GM18507 (cell line): Measurements from ENCODE around the gene RESP18.
A peak's percentile ranks its signal among the peaks of the same experiment; 100 is the strongest.

Source experiments
- DNase-seq: peaks from one replicate; pipeline ENCODE4 v3.0.0; 2011; ENCODE audit warnings: low read depth; ENCODE audit not compliant: insufficient read length; ENCODE audit errors: extremely low spot score
- FAIRE-seq: peaks from 2 replicates; lab custom pipeline; 2011; peaks lifted over from hg19 to GRCh38; lab: Jason Lieb, UNC

RESP18 gene

DNA sequence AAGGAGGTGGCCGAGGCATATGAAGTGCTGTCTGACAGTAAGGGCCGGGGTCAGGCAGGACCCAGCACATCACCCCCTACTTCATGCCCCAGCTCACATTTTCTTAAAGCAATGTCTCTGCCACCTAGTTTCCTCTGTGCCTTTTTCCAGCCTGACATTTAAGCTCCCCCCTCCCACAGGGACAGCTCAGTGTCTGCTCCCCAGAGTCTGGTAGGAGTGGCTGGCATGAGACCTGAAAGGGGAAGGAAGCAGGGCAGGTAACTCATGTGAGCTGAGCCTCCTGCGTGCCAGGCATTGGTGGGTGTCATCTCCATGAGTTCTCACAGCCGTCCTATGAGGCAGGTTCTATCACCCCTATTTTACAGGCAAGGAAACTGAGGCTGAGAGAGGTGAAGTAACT lies 51.9 kb downstream of the RESP18 start:
- no peak for FAIRE-seq
- no peak for DNase-seq

DNA sequence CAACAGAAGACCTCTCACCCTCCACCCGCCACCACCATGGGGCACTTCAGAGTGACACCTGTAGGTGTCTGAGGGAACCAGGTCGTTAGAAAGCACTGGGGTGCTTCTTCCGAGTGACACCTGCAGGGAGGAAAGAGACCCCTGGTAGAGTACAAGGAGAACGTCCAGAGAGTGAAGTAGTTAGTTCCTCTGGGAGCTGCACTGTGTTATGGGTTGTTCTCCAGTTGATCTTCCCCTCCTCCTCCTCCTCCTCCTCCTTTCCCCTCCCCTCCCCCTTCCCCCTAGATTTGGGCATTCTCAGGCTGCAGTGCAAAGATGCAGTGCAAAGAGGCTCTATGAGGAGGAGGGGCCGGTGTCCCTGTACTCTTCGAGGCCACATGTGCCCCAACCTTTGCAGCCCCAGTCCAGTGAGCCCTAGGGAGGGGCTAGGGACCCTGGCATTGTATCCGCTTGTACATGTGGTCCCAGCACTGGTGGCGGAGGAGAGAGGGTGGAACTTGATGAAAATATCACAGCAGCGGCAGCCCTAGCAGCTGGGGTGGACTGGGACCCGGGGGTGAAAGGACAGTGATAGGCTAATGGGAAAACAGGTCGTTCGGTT lies 52.5 kb downstream of the RESP18 start:
- no peak for DNase-seq
- FAIRE-seq = peak; percentile 77

DNA sequence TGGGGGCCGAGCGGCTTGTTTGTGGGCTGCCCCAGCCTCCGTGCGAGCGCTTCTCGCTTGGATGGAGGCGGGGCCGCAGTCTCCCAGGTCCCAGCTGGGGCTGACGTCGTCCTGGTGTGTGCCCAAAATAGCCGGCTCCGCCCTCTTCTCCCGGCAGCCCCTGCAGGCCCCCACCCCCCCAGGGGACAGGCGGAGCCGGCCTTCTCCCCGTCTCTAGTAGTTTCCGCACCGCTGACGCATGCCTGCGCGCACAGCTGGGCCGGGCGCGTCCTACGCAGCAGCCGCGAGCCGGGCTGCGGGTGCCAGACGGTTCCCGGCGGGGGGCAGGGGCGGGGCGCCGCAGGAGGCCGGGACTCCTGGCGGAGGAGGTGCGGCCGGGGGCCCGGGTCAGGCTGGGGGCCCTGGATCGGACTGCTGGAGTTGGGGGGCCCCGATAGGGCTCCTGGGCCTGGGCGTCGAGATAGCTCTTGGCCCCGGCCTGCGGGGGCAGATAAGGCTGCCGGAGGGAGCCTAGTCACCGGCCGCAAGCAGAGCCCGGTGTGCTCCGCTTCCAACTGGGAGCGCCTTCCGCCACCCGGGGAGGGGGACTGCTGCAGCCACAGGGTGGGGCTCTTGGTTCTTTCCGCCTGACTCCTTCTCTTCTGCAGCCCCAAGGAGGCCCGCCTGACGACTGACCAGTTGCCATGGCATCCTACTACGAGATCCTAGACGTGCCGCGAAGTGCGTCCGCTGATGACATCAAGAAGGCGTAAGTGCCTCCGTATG lies 53.2 kb downstream of the RESP18 start, which contains the start of gene DNAJB2:
TSS of gene DNAJB2 (plus strand) at position 216 of the 765 bp plus-strand sequence. CDS start at position 684, 468 bp downstream.
- FAIRE-seq (peak; percentile 97), DNase-seq (peak; percentile 100)

DNA sequence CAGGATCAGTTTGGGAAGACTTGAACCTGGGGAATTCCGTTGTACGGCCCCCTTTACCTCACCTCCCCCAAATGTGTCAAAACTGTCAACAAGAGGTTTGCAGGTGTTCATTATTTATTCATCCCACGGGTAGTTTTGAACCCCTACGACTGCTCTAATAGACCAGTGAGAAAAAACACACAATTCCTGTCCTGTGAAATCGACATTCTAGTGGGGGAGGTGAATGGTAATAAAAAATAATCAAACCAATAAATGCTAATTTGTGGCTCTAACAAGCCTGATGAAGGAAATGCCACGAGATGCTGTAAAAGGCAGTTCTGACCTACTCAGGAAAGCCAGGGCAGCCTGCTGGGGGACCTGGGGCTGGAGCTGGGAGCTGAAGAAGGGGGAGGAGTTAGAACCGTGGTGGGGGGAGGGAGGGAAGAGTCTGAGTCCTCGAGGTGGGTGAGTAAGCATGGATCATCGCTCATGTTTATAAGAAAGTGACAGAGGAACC lies 53.8 kb downstream of the RESP18 start:
- no peak for DNase-seq
- no peak for FAIRE-seq

DNA sequence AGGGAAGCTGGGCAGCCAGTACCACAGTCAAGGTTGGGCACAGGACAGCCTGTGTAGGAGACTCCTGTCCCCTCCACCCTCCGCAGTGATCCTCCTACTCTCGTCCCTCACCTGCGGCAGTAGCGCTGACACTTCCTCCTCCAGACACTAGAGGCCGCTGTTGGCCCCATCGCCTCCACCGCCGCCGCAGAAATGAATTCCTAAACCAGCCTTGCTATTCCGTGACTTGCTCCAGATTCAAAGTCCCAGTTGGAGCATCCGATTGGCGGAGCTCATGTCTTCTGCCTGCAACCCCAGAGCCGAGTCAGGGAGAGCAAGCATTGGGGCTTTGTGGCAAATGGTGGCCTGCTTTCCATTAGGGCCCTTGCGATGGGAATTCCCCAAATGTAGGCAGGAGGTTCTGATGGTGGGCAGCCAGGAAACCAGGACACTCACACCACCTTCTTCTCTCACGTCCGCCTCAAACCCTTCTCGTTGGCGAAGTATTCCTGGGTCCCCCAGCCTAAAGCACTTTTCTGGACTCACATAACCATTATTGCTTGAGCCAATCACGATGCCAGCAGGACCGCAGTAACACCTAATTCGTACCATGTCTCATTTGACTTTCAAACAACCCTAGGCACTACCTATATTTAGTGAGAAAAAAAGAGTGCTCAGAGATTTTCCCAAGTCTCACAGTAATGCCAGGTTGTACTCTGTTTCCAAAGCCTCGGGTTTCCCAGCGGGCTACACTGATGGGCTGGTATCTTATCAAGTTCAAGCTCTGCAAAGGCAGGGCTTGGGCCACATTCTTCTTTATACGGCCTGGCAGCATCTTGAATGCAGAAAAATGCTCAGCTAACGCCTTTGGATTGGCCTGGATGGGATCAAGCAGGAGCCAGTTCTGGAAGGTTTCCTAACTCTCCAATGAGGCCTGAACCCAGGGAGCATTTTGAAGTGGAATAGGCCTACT lies 54.6 kb downstream of the RESP18 start:
- DNase-seq (peak; percentile 62), FAIRE-seq (no peak)
